Liver (tissue), 9 donors: ENCODE measurements around the gene LMBRD2. TPM values are rescaled to one million over a fixed set of nuclear protein-coding genes. Genes with fewer than 3 reads are reported as not detected.

Source experiments
- DNase-seq: peaks from one replicate; pipeline ENCODE4 v3.0.0-alpha.2; 2017; ENCODE audit warnings: low spot score
- H3K27ac ChIP-seq, 2 donors: one replicate each; pipeline ENCODE4 v1.7.0; 2013; ENCODE audit warnings: inconsistent platforms in 2 of 2, low read length in 2 of 2, control low read depth in 1 of 2, low read depth in 1 of 2, mild to moderate bottlenecking in 1 of 2
- H3K27me3 ChIP-seq, 4 donors: one replicate each; pipeline versions ENCODE4 v1.6.1 to v1.7.0; 2013; ENCODE audit warnings: low read length in 3 of 4, inconsistent platforms in 1 of 4, mild to moderate bottlenecking in 1 of 4, moderate library complexity in 1 of 4; ENCODE audit not compliant: control insufficient read depth in 4 of 4, insufficient read depth in 4 of 4
- H3K36me3 ChIP-seq, 4 donors: one replicate each; pipeline versions ENCODE4 v1.6.1 to v1.7.0; 2013; ENCODE audit warnings: low read length in 3 of 4, mild to moderate bottlenecking in 3 of 4, low read depth in 1 of 4, moderate library complexity in 1 of 4; ENCODE audit not compliant: control insufficient read depth in 4 of 4, insufficient read depth in 3 of 4
- H3K4me1 ChIP-seq, 4 donors: one replicate each; pipeline versions ENCODE4 v1.6.1 to v1.7.0; 2013; ENCODE audit warnings: low read length in 3 of 4, mild to moderate bottlenecking in 3 of 4, moderate library complexity in 1 of 4; ENCODE audit not compliant: control insufficient read depth in 4 of 4, insufficient read depth in 4 of 4
- H3K4me3 ChIP-seq, 3 donors: one replicate each; pipeline versions ENCODE4 v1.6.1 to v1.7.0; 2013; ENCODE audit warnings: low read length in 3 of 3, control low read depth in 1 of 3, low read depth in 1 of 3, mild to moderate bottlenecking in 1 of 3
- H3K9ac ChIP-seq, 2 donors: one replicate each; pipeline ENCODE4 v1.7.0; 2013; ENCODE audit warnings: low read length in 2 of 2, mild to moderate bottlenecking in 2 of 2, moderate library complexity in 2 of 2, control low read depth in 1 of 2, low read depth in 1 of 2
- H3K9me3 ChIP-seq, 4 donors: one replicate each; pipeline versions ENCODE4 v1.6.1 to v1.7.0; 2013; ENCODE audit warnings: low read length in 3 of 4; ENCODE audit not compliant: control insufficient read depth in 4 of 4
- EGR1 ChIP-seq, 2 donors: IDR thresholded peaks; 2 replicates each; pipeline ENCODE4 v1.6.1; 2016 to 2018; ENCODE audit warnings: antibody characterized with exemption in 2 of 2, low read depth in 2 of 2
- FOXA1 ChIP-seq: IDR thresholded peaks from 2 replicates; pipeline ENCODE4 v1.6.1; 2016; ENCODE audit warnings: antibody characterized with exemption
- FOXA2 ChIP-seq: IDR thresholded peaks from 2 replicates; pipeline ENCODE4 v1.6.1; 2016; ENCODE audit warnings: antibody characterized with exemption
- GABPA ChIP-seq, 2 donors: IDR thresholded peaks in 1 of 2; conservative IDR thresholded peaks in 1 of 2; 2 replicates each; pipeline ENCODE4 v1.6.1; 2016; ENCODE audit warnings: antibody characterized with exemption in 2 of 2, mild to moderate bottlenecking in 1 of 2, moderate library complexity in 1 of 2
- HNF4A ChIP-seq, 2 donors: conservative IDR thresholded peaks; 2 replicates each; pipeline ENCODE4 v1.6.1; 2016; ENCODE audit warnings: antibody characterized with exemption in 2 of 2, mild to moderate bottlenecking in 2 of 2
- HNF4G ChIP-seq: IDR thresholded peaks from 2 replicates; pipeline ENCODE4 v1.6.1; 2016; ENCODE audit warnings: antibody characterized with exemption
- JUND ChIP-seq, 2 donors: IDR thresholded peaks; 2 replicates each; pipeline ENCODE4 v1.6.1; 2016; ENCODE audit warnings: antibody characterized with exemption in 2 of 2
- NR2F2 ChIP-seq: IDR thresholded peaks from 2 replicates; pipeline ENCODE4 v1.6.1; 2016; ENCODE audit warnings: antibody characterized with exemption
- RAD21 ChIP-seq, 2 donors: IDR thresholded peaks; 2 replicates each; pipeline ENCODE4 v1.6.1; 2016; ENCODE audit warnings: antibody characterized with exemption in 2 of 2, mild to moderate bottlenecking in 2 of 2
- RXRA ChIP-seq, 2 donors: IDR thresholded peaks; 2 replicates each; pipeline ENCODE4 v1.6.1; 2017 to 2018; ENCODE audit warnings: antibody characterized with exemption in 2 of 2, mild to moderate bottlenecking in 1 of 2
- SP1 ChIP-seq: IDR thresholded peaks from 2 replicates; pipeline ENCODE4 v1.6.1; 2018; ENCODE audit warnings: antibody characterized with exemption, mild to moderate bottlenecking
- TAF1 ChIP-seq: conservative IDR thresholded peaks from 2 replicates; pipeline ENCODE4 v1.6.1; 2016; ENCODE audit warnings: antibody characterized with exemption, mild to moderate bottlenecking
- YY1 ChIP-seq: IDR thresholded peaks from 2 replicates; pipeline ENCODE4 v1.6.1; 2016; ENCODE audit warnings: antibody characterized with exemption, mild to moderate bottlenecking
- WGBS: extraction: QIAGEN DNeasy Blood & Tissue Kit; methylation state at CpG from one replicate; pipeline ENCODE4 v1.1.7; 2013; 5-methylcytosine and 5-hydroxymethylcytosine counted together
- polyA plus RNA-seq, 2 donors: library from polyadenylated mRNA; stranded (reverse) in 1 of 2; unstranded in 1 of 2; fragments of 200-250 nt in 1 of 2; fragments of >200 nt in 1 of 2; fragmentation: Nextera tagmentation in 1 of 2; extraction: Ambion mirVana in 1 of 2; gene quantifications; one replicate each; pipeline versions ENCODE4 v1.2.1 to v1.2.3, GENCODE V29; 2013 to 2015
- total RNA-seq, 2 donors: library from RNA; depleted of rRNA; stranded (reverse); fragments of >200 nt; gene quantifications; one replicate each; pipeline ENCODE4 v1.2.3, GENCODE V29; 2014
- TF ChIP-seq, protein P1 (sequence below): IDR thresholded peaks from 2 replicates; pipeline ENCODE4 v1.6.1; 2016; ENCODE audit warnings: antibody characterized with exemption
- TF ChIP-seq, protein P2 (sequence below): fragments of 150-350 bp; IDR thresholded peaks from 2 replicates; pipeline ENCODE4 v1.5.1; 2017; ENCODE audit warnings: improper control_type of control experiment, low read depth, low read length; ENCODE audit not compliant: missing input control
- TF ChIP-seq, protein P3 (sequence below): IDR thresholded peaks from 2 replicates; pipeline ENCODE4 v1.6.1; 2016; ENCODE audit warnings: antibody characterized with exemption
- TF ChIP-seq, protein P4 (sequence below): IDR thresholded peaks from 2 replicates; pipeline ENCODE4 v1.6.1; 2016; ENCODE audit warnings: antibody characterized with exemption, mild to moderate bottlenecking
- TF ChIP-seq, protein P5 (sequence below): IDR thresholded peaks from 2 replicates; pipeline ENCODE4 v1.6.1; 2016; ENCODE audit warnings: antibody characterized with exemption
- donor health status: healthy.
- donor health status: healthy.
- donor health status: healthy.
- donor health status: healthy.
- donor health status: healthy.

LMBRD2 gene
- total and polyA plus RNA-seq, 4 donors, result 3.8 to 20.5 (median 9.2) TPM

DNA sequence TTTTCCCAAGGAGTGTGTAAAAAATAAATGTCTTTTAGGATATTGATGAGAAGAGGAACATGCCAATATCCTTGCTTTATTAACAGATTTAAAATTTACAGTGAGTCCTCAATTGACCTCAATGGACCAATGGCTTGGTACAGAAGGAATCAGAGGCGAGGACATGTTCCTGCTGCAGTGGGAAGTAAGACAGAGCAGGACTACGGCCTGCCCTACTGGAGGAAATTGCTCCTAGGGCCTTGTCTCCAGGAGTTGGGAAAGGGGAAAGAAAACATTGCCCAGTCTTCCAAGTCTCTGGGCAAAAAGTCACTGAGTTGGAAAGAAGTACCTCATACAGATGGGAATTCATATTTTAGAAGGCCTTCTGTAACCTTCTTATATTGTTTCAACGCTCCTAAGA lies 51.9 kb downstream of the LMBRD2 start:
- DNase-seq, result no peak
- 96% methylated on average over 3 of the region's 3 CpGs for WGBS
- Histone ChIP-seq H3K9me3 (no peaks in the 10 kb centered on the region), H3K9ac (no peak overlapping the region), H3K36me3 (peaks cover 2 to 7% (median 6%) of the 10 kb centered on the region in 4 donors), H3K27me3 (no peaks in the 10 kb centered on the region), H3K4me1 (peaks cover 0 to 11% (median 1%) of the 10 kb centered on the region in 4 donors), H3K4me3 (no peak overlapping the region), H3K27ac (no peak overlapping the region)
- TF ChIP-seq, protein P1, sequence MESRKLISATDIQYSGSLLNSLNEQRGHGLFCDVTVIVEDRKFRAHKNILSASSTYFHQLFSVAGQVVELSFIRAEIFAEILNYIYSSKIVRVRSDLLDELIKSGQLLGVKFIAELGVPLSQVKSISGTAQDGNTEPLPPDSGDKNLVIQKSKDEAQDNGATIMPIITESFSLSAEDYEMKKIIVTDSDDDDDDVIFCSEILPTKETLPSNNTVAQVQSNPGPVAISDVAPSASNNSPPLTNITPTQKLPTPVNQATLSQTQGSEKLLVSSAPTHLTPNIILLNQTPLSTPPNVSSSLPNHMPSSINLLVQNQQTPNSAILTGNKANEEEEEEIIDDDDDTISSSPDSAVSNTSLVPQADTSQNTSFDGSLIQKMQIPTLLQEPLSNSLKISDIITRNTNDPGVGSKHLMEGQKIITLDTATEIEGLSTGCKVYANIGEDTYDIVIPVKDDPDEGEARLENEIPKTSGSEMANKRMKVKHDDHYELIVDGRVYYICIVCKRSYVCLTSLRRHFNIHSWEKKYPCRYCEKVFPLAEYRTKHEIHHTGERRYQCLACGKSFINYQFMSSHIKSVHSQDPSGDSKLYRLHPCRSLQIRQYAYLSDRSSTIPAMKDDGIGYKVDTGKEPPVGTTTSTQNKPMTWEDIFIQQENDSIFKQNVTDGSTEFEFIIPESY, result no peak
- TF ChIP-seq, protein P2, sequence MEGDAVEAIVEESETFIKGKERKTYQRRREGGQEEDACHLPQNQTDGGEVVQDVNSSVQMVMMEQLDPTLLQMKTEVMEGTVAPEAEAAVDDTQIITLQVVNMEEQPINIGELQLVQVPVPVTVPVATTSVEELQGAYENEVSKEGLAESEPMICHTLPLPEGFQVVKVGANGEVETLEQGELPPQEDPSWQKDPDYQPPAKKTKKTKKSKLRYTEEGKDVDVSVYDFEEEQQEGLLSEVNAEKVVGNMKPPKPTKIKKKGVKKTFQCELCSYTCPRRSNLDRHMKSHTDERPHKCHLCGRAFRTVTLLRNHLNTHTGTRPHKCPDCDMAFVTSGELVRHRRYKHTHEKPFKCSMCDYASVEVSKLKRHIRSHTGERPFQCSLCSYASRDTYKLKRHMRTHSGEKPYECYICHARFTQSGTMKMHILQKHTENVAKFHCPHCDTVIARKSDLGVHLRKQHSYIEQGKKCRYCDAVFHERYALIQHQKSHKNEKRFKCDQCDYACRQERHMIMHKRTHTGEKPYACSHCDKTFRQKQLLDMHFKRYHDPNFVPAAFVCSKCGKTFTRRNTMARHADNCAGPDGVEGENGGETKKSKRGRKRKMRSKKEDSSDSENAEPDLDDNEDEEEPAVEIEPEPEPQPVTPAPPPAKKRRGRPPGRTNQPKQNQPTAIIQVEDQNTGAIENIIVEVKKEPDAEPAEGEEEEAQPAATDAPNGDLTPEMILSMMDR, result no peak
- TF ChIP-seq, protein P3, sequence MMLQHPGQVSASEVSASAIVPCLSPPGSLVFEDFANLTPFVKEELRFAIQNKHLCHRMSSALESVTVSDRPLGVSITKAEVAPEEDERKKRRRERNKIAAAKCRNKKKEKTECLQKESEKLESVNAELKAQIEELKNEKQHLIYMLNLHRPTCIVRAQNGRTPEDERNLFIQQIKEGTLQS, result no peak
- TF ChIP-seq NR2F2, result no peak
- TF ChIP-seq RAD21 (IDR thresholded peaks at IDR 0.05), result no peak
- no peak for TF ChIP-seq EGR1 (IDR thresholded peaks at IDR 0.05; ENCODE audit: low read depth in 2 of 2)
- TF ChIP-seq SP1, result no peak
- TF ChIP-seq FOXA2, result no peak
- TF ChIP-seq JUND (IDR thresholded peaks at IDR 0.05), result no peak

DNA sequence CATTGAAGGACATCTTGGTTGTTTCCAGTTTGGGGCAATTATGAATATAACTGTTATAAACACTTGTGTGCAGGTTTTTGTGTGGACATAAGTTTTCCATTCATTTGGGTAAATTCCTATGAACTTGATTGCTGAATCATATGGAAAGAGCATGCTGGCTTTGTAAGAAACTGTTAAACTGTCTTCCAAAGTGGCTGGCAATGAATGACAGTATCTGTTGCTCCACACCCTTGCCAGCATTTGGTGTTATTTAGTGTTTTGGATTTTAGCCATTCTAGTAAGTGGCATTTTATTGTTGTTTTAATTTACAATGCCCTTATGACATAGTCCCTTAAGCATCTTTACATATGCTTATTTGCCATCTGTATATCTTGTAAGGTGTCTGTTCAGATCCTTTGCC lies 55.2 kb downstream of the LMBRD2 start:
- Histone ChIP-seq H3K9me3 (no peaks in the 10 kb centered on the region), H3K36me3 (no peaks in the 10 kb centered on the region), H3K27ac (no peak overlapping the region), H3K27me3 (no peaks in the 10 kb centered on the region), H3K9ac (no peak overlapping the region), H3K4me3 (no peak overlapping the region), H3K4me1 (peaks cover 0 to 11% (median 1%) of the 10 kb centered on the region in 4 donors)
- TF ChIP-seq RXRA (IDR thresholded peaks at IDR 0.05), result no peak
- no peak for TF ChIP-seq SP1
- no peak for TF ChIP-seq TAF1
- TF ChIP-seq RAD21 (IDR thresholded peaks at IDR 0.05), result no peak
- TF ChIP-seq GABPA (IDR thresholded peaks at IDR 0.05 in 1 of 2, conservative IDR thresholded peaks at IDR 0.05 in 1 of 2), result no peak
- TF ChIP-seq, protein P4, sequence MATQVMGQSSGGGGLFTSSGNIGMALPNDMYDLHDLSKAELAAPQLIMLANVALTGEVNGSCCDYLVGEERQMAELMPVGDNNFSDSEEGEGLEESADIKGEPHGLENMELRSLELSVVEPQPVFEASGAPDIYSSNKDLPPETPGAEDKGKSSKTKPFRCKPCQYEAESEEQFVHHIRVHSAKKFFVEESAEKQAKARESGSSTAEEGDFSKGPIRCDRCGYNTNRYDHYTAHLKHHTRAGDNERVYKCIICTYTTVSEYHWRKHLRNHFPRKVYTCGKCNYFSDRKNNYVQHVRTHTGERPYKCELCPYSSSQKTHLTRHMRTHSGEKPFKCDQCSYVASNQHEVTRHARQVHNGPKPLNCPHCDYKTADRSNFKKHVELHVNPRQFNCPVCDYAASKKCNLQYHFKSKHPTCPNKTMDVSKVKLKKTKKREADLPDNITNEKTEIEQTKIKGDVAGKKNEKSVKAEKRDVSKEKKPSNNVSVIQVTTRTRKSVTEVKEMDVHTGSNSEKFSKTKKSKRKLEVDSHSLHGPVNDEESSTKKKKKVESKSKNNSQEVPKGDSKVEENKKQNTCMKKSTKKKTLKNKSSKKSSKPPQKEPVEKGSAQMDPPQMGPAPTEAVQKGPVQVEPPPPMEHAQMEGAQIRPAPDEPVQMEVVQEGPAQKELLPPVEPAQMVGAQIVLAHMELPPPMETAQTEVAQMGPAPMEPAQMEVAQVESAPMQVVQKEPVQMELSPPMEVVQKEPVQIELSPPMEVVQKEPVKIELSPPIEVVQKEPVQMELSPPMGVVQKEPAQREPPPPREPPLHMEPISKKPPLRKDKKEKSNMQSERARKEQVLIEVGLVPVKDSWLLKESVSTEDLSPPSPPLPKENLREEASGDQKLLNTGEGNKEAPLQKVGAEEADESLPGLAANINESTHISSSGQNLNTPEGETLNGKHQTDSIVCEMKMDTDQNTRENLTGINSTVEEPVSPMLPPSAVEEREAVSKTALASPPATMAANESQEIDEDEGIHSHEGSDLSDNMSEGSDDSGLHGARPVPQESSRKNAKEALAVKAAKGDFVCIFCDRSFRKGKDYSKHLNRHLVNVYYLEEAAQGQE, result no peak
- TF ChIP-seq NR2F2, result no peak
- TF ChIP-seq HNF4A (conservative IDR thresholded peaks at IDR 0.05), result no peak
- no peak for TF ChIP-seq FOXA1
- no peak for TF ChIP-seq YY1
- TF ChIP-seq, protein P3, result no peak
- no peak for TF ChIP-seq EGR1 (IDR thresholded peaks at IDR 0.05; ENCODE audit: low read depth in 2 of 2)
- TF ChIP-seq, protein P2, result no peak
- no peak for TF ChIP-seq JUND (IDR thresholded peaks at IDR 0.05)
- TF ChIP-seq, protein P5, sequence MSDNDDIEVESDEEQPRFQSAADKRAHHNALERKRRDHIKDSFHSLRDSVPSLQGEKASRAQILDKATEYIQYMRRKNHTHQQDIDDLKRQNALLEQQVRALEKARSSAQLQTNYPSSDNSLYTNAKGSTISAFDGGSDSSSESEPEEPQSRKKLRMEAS, result no peak
- no peak for TF ChIP-seq FOXA2
- no peak for TF ChIP-seq HNF4G
- TF ChIP-seq, protein P1, result no peak
- no peak for DNase-seq
